ENCODE data around the gene EHMT1.

EHMT1 gene

GRCh38 chr9:137744632-137745183 lies 125.9 kb downstream of the EHMT1 start:
- no peak for DNase-seq (ENCODE audit: low spot score)
- H3K27ac ChIP-seq, result no peak overlapping the region
- POLR2A ChIA-PET (ENCODE audit: low non-redundant PET), result no interaction called here
- no peak for TF ChIP-seq CTCF (conservative IDR thresholded peaks at IDR 0.05; ENCODE audit: low read depth)
- CTCF ChIA-PET, result interaction anchor here (1.6 kb wide), 1 partner anchor 72 kb away, joined by 4 read pairs; no protein-coding TSS in a partner anchor

DNA sequence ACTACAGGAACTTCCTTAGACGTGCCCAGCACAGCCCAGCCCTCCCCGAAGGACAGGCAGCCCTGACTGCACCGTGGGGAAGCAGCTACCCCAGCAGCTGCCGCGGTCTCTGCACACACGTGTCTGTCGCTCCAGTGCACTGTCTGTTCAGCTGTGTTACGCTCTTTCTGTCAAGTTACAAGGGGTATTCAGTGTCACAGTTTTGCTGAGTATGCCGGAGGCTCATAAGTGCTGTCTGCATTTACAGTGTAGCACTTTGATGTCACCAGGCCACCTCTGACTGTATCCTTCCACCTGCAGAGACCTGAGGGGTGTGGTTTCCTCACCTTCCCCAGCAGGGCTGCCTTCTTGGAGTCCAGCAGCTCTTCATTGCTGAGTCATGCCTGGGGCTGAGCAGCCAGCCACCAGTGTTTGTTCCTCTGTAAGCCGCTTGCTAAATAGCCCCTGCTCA lies 126.8 kb downstream of the EHMT1 start:
- no peak for TF ChIP-seq CTCF (conservative IDR thresholded peaks at IDR 0.05; ENCODE audit: low read depth)
- ChIA-PET CTCF (interaction anchor here (0.6 to 1.6 kb wide), 2 partner anchors 72 to 127 kb away, joined by 4 read pairs; partner anchors contain the start of gene EHMT1), POLR2A (ENCODE audit: low non-redundant PET) (no interaction called here)
- no peak for DNase-seq (ENCODE audit: low spot score)
- H3K27ac ChIP-seq, result peak overlapping the region; percentile 13

GRCh38 chr9:137748311-137748710 lies 129.5 kb downstream of the EHMT1 start:
- TF ChIP-seq CTCF (conservative IDR thresholded peaks at IDR 0.05; ENCODE audit: low read depth), result no peak
- no peak overlapping the region for H3K27ac ChIP-seq
- POLR2A ChIA-PET (ENCODE audit: low non-redundant PET), result no interaction called here
- no peak for DNase-seq (ENCODE audit: low spot score)
- CTCF ChIA-PET, result no interaction called here

DNA sequence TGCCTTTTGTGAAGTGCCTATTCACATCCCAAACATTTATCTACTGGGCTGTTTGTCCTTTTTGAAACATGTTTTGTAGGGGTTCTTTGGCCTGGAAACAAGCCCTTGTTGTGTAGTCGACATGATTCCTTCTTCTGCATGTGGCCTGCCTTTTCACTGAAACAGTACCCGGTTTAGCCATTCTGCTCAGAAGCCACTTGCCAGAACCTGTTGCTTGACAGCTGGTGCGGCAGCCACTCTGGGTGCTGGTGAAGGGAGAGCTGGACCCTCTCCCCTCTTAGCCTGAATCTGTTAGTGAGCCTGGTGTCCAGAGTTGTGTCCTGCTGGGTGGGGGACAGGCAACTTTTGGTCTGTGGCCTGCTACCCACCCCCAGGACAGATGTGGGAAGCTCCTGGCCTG lies 129.9 kb downstream of the EHMT1 start:
- TF ChIP-seq CTCF (conservative IDR thresholded peaks at IDR 0.05; ENCODE audit: low read depth), result no peak
- H3K27ac ChIP-seq, result peak overlapping the region; percentile 9; the same call in 1 of the 2 replicates
- DNase-seq (ENCODE audit: low spot score), result no peak
- CTCF ChIA-PET, result interaction anchor here (0.7 kb wide), 1 partner anchor 75 kb away, joined by 3 read pairs; no protein-coding TSS in a partner anchor
- POLR2A ChIA-PET (ENCODE audit: low non-redundant PET), result no interaction called here

DNA sequence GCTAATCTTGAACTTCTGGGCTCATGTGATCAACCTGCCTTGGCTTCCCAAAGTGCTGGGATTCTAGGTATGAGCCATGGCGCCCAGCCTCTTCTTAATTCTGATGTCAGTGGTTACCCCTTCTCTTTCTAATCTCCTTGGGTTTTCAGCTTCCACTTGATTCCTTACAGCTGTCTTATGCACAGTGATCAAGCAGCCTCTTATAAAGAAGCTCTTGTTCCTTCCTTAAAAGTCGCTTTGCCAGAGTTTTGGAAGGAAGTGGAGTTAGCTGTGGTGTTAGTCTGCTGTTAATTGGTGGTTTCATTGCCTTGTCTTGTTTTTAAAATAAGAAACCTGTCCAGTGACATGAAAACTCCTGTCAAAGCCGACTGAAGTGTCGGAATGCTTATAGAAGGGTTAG lies 130.7 kb downstream of the EHMT1 start:
- ChIA-PET POLR2A (ENCODE audit: low non-redundant PET) (no interaction called here), CTCF (interaction anchor here (0.7 kb wide), 1 partner anchor 76 kb away, joined by 3 read pairs; no protein-coding TSS in a partner anchor)

DNA sequence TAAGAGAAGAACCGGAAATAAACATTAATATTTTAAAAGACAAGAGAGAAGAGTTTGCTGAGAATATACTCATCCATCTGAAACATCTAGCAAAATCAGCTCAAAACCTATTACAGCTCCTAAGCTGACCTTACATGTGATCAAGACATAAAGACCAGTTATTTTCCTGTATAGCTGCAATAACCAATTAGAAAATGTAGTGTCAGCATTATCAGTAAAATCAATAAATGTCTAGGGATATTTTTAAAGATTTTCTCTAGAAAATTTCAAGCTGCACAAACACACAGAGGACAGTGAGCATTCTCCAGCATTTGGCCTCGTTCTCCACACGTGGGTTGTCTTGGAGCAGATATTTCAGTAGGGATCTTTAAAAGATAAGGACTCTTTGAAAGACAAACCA lies 131.2 kb downstream of the EHMT1 start:
- POLR2A ChIA-PET (ENCODE audit: low non-redundant PET), result no interaction called here
- H3K27ac ChIP-seq, result no peak overlapping the region
- CTCF ChIA-PET, result interaction anchor here (0.5 to 0.8 kb wide), 3 partner anchors 9 to 143 kb away, joined by 3 read pairs; no protein-coding TSS in a partner anchor
- TF ChIP-seq CTCF (conservative IDR thresholded peaks at IDR 0.05; ENCODE audit: low read depth), result no peak
- no peak for DNase-seq (ENCODE audit: low spot score)

More for the DNA sequence above, 130.7 kb downstream of the EHMT1 start:
- DNase-seq (ENCODE audit: low spot score), result no peak
- no peak for TF ChIP-seq CTCF (conservative IDR thresholded peaks at IDR 0.05; ENCODE audit: low read depth)
- no peak overlapping the region for H3K27ac ChIP-seq

All from RWPE1 (cell line).